Endodermal cell (in vitro differentiated cells): ENCODE data around the gene FAM151A. TPM values are rescaled to one million over a fixed set of nuclear protein-coding genes. Genes with fewer than 3 reads are reported as not detected.

Source experiments
- DNase-seq: peaks from one replicate; pipeline ENCODE4 v3.0.0-alpha.2; 2017
- H3K27ac ChIP-seq: 2 replicates; pipeline ENCODE4 v1.5.1; 2013; ENCODE audit warnings: mild to moderate bottlenecking, low read depth, low read length, moderate library complexity
- H3K27me3 ChIP-seq: 2 replicates; pipeline ENCODE4 v1.6.1; 2013; ENCODE audit warnings: mild to moderate bottlenecking, low read length, moderate library complexity; ENCODE audit not compliant: insufficient read depth, control insufficient read depth, poor library complexity, severe bottlenecking
- H3K36me3 ChIP-seq: 2 replicates; pipeline ENCODE4 v1.7.0; 2013; ENCODE audit warnings: mild to moderate bottlenecking, low read length, moderate library complexity; ENCODE audit not compliant: control insufficient read depth, insufficient read depth
- H3K4me1 ChIP-seq: one replicate; pipeline ENCODE4 v1.7.0; 2013; ENCODE audit warnings: low read length; ENCODE audit not compliant: control insufficient read depth, insufficient read depth
- H3K4me3 ChIP-seq: 2 replicates; pipeline ENCODE4 v1.5.1; 2013; ENCODE audit warnings: mild to moderate bottlenecking, low read length, moderate library complexity
- H3K9ac ChIP-seq: 2 replicates; pipeline ENCODE4 v1.6.1; 2013; ENCODE audit warnings: mild to moderate bottlenecking, low read length, moderate library complexity; ENCODE audit not compliant: poor library complexity, severe bottlenecking; ENCODE audit errors: extremely low read depth
- H3K9me3 ChIP-seq: 2 replicates; pipeline ENCODE4 v1.6.1; 2013; ENCODE audit warnings: mild to moderate bottlenecking, low read length, moderate library complexity; ENCODE audit not compliant: control insufficient read depth
- H3K27ac Mint-ChIP-seq: 2 replicates; pipeline ENCODE4 v1.8.0; 2020; ENCODE audit warnings: mixed read lengths
- H3K27me3 Mint-ChIP-seq: 2 replicates; pipeline ENCODE4 v1.8.0; 2021; ENCODE audit warnings: mild to moderate bottlenecking, mixed read lengths; ENCODE audit not compliant: insufficient read depth
- H3K36me3 Mint-ChIP-seq: 2 replicates; pipeline ENCODE4 v1.8.0; 2020; ENCODE audit warnings: low read depth, mixed read lengths
- H3K4me1 Mint-ChIP-seq: 2 replicates; pipeline ENCODE4 v1.8.0; 2020; ENCODE audit warnings: mixed read lengths
- H3K4me3 Mint-ChIP-seq: 2 replicates; pipeline ENCODE4 v1.8.0; 2020; ENCODE audit warnings: mild to moderate bottlenecking, moderate library complexity, mixed read lengths
- H3K9me3 Mint-ChIP-seq: 2 replicates; pipeline ENCODE4 v1.8.0; 2020; ENCODE audit warnings: mild to moderate bottlenecking, mixed read lengths
- CTCF ChIP-seq: fragments of 200-600 bp; sonication (generic); conservative IDR thresholded peaks from 2 replicates; pipeline ENCODE4 v1.5.0; 2021; ENCODE audit warnings: antibody characterized with exemption, mild to moderate bottlenecking
- WGBS, 2 experiments: methylation state at CpG; one replicate each; pipeline versions ENCODE4 v1.1.5 to v1.1.7; 2013; ENCODE audit warnings: missing lambda C conversion rate in 2 of 2, mixed read lengths in 1 of 2; ENCODE audit not compliant: insufficient coverage in 1 of 2, insufficient read length in 1 of 2; 5-methylcytosine and 5-hydroxymethylcytosine counted together
- total RNA-seq, 2 donors: library from RNA; stranded (reverse); fragmentation: NEBNext Ultra II Directional in 1 of 2; extraction: Animal tissue kit (Norgen Biotek cat#: 25700) in 1 of 2; gene quantifications; 2 replicates in 1 of 2; 3 replicates in 1 of 2; pipeline ENCODE4 v1.2.1, GENCODE V29; 2021

Gene FAM151A
- total RNA-seq, 2 donors from 2014 or later: not detected

GRCh38 chr1:54614563-54614962, 8.8 kb downstream of the FAM151A start:
- Histone ChIP-seq H3K4me3 (no peak overlapping the region), H3K4me1 (no peaks in the 10 kb centered on the region), H3K27me3 (peaks cover 7% of the 10 kb centered on the region), H3K36me3 (no peaks in the 10 kb centered on the region), H3K27ac (no peak overlapping the region), H3K9me3 (no peaks in the 10 kb centered on the region), H3K9ac (no peak overlapping the region)
- Mint-ChIP-seq H3K9me3 (no peaks in the 10 kb centered on the region), H3K36me3 (no peaks in the 10 kb centered on the region), H3K27ac (no peak overlapping the region), H3K4me3 (no peak overlapping the region), H3K27me3 (peaks cover 5% of the 10 kb centered on the region), H3K4me1 (peaks cover 6% of the 10 kb centered on the region)
- no peak for DNase-seq
- WGBS, 2 experiments: 79 to 85% methylated on average over 4 to 8 of the region's 8 CpGs
- no peak for TF ChIP-seq CTCF

- Histone ChIP-seq H3K9ac (no peak overlapping the region), H3K27ac (no peak overlapping the region), H3K4me3 (no peak overlapping the region), H3K27me3 (peaks cover 2% of the 10 kb centered on the region), H3K4me1 (no peaks in the 10 kb centered on the region), H3K9me3 (no peaks in the 10 kb centered on the region), H3K36me3 (no peaks in the 10 kb centered on the region)
- DNase-seq: no peak
- Mint-ChIP-seq H3K9me3 (no peaks in the 10 kb centered on the region), H3K4me1 (peaks cover 6% of the 10 kb centered on the region), H3K27ac (no peak overlapping the region), H3K4me3 (no peak overlapping the region), H3K36me3 (no peaks in the 10 kb centered on the region), H3K27me3 (peaks cover 2% of the 10 kb centered on the region)
- 85 to 94% methylated on average over 2 of the region's 2 CpGs for WGBS, 2 experiments
- no peak for TF ChIP-seq CTCF
These were observed 9.3 kb downstream of the FAM151A start for GRCh38 chr1:54614024-54614423.

- TF ChIP-seq CTCF: no peak
- no peaks in the 10 kb centered on the region for H3K9me3 ChIP-seq
- H3K36me3 ChIP-seq: no peaks in the 10 kb centered on the region
- Mint-ChIP-seq H3K4me3 (no peak overlapping the region), H3K9me3 (no peaks in the 10 kb centered on the region), H3K27ac (no peak overlapping the region), H3K36me3 (no peaks in the 10 kb centered on the region), H3K27me3 (no peaks in the 10 kb centered on the region), H3K4me1 (peaks cover 6% of the 10 kb centered on the region)
- no peak overlapping the region for H3K9ac ChIP-seq
- WGBS, 2 experiments: 87 to 98% methylated on average over 6 to 8 of the region's 8 CpGs
- H3K4me1 ChIP-seq: no peaks in the 10 kb centered on the region
- H3K27me3 ChIP-seq: no peaks in the 10 kb centered on the region
- no peak for DNase-seq
- H3K4me3 ChIP-seq: no peak overlapping the region
- H3K27ac ChIP-seq: peak overlapping the region; percentile 22
These were observed 11.7 kb downstream of the FAM151A start for GRCh38 chr1:54611621-54612020.
